Measurements from ENCODE around the gene PROZ. TPM values are rescaled to one million over a fixed set of nuclear protein-coding genes. Genes with fewer than 3 reads are reported as not detected.
A peak's percentile ranks its signal among the peaks of the same experiment; 100 is the strongest.

Gene PROZ
- total and polyA plus RNA-seq, 2 of the 13 experiments (the other 11 are each of a cell fraction or from before 2014, with no cell fraction given): 5.6 to 22.5 TPM

DNA sequence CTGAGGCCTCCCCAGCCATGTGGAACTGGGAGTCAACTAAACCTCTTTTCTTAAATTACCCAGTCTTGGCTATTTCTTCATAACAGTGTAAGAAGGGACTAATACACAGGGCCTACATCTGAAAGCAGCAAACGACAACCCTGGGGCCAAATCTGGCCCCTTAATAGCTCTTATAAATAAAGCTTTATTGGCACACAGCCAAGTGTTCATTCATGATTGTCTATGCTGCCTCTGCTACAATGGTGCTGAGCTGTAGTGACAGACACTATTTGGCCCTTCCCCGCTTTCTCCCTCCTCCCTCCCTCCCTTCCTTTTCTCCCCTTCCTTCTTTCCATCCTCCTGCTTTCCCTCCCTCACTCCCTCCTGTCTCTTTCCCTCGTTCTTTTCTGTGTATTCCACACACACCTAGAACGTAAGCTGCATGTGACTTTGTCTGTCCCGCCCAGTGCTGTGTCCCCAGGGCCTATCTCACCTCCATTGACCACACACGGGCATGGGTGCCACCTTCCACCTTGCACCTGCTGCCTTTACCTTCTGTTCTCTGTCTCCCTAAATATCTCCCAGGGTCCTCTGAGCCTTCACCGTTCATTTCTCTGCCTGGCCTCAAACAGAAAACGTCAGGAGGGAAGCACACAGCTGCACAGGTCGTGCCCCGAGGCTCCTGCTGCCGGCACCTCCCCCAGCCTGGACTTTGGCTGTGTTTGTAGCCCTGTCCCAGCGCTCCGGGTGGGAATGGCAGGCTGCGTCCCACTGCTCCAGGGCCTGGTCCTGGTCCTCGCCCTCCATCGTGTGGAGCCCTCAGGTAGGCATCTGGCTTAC is at the start of gene PROZ (continued):
- TF ChIP-seq MBD4 (IDR thresholded peaks at IDR 0.05; ENCODE audit: borderline replicate concordance, low read length): no peak
- TF ChIP-seq, protein P1, sequence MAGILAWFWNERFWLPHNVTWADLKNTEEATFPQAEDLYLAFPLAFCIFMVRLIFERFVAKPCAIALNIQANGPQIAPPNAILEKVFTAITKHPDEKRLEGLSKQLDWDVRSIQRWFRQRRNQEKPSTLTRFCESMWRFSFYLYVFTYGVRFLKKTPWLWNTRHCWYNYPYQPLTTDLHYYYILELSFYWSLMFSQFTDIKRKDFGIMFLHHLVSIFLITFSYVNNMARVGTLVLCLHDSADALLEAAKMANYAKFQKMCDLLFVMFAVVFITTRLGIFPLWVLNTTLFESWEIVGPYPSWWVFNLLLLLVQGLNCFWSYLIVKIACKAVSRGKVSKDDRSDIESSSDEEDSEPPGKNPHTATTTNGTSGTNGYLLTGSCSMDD (CRISPR knock-in tag; IDR thresholded peaks at IDR 0.05): no peak
- TF ChIP-seq, protein P2, sequence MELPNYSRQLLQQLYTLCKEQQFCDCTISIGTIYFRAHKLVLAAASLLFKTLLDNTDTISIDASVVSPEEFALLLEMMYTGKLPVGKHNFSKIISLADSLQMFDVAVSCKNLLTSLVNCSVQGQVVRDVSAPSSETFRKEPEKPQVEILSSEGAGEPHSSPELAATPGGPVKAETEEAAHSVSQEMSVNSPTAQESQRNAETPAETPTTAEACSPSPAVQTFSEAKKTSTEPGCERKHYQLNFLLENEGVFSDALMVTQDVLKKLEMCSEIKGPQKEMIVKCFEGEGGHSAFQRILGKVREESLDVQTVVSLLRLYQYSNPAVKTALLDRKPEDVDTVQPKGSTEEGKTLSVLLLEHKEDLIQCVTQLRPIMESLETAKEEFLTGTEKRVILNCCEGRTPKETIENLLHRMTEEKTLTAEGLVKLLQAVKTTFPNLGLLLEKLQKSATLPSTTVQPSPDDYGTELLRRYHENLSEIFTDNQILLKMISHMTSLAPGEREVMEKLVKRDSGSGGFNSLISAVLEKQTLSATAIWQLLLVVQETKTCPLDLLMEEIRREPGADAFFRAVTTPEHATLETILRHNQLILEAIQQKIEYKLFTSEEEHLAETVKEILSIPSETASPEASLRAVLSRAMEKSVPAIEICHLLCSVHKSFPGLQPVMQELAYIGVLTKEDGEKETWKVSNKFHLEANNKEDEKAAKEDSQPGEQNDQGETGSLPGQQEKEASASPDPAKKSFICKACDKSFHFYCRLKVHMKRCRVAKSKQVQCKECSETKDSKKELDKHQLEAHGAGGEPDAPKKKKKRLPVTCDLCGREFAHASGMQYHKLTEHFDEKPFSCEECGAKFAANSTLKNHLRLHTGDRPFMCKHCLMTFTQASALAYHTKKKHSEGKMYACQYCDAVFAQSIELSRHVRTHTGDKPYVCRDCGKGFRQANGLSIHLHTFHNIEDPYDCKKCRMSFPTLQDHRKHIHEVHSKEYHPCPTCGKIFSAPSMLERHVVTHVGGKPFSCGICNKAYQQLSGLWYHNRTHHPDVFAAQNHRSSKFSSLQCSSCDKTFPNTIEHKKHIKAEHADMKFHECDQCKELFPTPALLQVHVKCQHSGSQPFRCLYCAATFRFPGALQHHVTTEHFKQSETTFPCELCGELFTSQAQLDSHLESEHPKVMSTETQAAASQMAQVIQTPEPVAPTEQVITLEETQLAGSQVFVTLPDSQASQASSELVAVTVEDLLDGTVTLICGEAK (IDR thresholded peaks at IDR 0.05): peak; percentile 60
- TF ChIP-seq, protein P2 (CRISPR knock-in tag; IDR thresholded peaks at IDR 0.05): peak; percentile 99
- TF ChIP-seq ZNF180 (CRISPR knock-in tag; IDR thresholded peaks at IDR 0.05; ENCODE audit: borderline replicate concordance, low read depth): no peak
- TF ChIP-seq, protein P3, sequence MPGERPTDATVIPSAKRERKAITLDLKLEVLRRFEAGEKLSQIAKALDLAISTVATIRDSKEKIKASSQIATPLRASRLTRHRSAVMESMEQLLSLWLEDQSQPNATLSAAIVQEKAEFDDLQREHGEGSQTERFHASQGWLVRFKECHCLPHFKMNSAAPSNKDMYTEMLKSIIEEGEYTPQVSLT (CRISPR knock-in tag; IDR thresholded peaks at IDR 0.05; ENCODE audit: borderline replicate concordance, low read depth): no peak; the same call in 1 of the 2 replicates
- no peak for TF ChIP-seq HMG20A (CRISPR knock-in tag; IDR thresholded peaks at IDR 0.05; ENCODE audit: borderline replicate concordance)
- peak; percentile 92 to 94 for TF ChIP-seq NR2F1 (CRISPR knock-in tag; IDR thresholded peaks at IDR 0.05)
- TF ChIP-seq, protein P4, sequence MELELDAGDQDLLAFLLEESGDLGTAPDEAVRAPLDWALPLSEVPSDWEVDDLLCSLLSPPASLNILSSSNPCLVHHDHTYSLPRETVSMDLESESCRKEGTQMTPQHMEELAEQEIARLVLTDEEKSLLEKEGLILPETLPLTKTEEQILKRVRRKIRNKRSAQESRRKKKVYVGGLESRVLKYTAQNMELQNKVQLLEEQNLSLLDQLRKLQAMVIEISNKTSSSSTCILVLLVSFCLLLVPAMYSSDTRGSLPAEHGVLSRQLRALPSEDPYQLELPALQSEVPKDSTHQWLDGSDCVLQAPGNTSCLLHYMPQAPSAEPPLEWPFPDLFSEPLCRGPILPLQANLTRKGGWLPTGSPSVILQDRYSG (CRISPR knock-in tag; IDR thresholded peaks at IDR 0.05): no peak
- TF ChIP-seq ZNF337 (CRISPR knock-in tag; IDR thresholded peaks at IDR 0.05; ENCODE audit: borderline replicate concordance, low read depth): peak; percentile 80; the same call in 1 of the 2 replicates
- no peak for TF ChIP-seq ZNF549 (CRISPR knock-in tag; IDR thresholded peaks at IDR 0.05)
- no peak for TF ChIP-seq REXO4 (CRISPR knock-in tag; IDR thresholded peaks at IDR 0.05; ENCODE audit: borderline replicate concordance)
- TF ChIP-seq FOXA3 (CRISPR knock-in tag; IDR thresholded peaks at IDR 0.05): peak; percentile 68; the same call in 1 of the 2 replicates
- no peak; the same call in 1 of the 2 replicates for TF ChIP-seq ZNF790 (CRISPR knock-in tag; IDR thresholded peaks at IDR 0.05; ENCODE audit: borderline replicate concordance)
- TF ChIP-seq ZMYM3 (CRISPR knock-in tag; IDR thresholded peaks at IDR 0.05): no peak
- TF ChIP-seq ZNF382 (CRISPR knock-in tag; IDR thresholded peaks at IDR 0.05; ENCODE audit: borderline replicate concordance): no peak; the same call in 1 of the 2 replicates
- no peak for TF ChIP-seq JARID2 (CRISPR knock-in tag; IDR thresholded peaks at IDR 0.05; ENCODE audit: insufficient replicate concordance)
- no peak; the same call in 1 of the 2 replicates for TF ChIP-seq NFYC (CRISPR knock-in tag; IDR thresholded peaks at IDR 0.05)

All from HepG2 (cell line).